Progenitor cell of endocrine pancreas (in vitro differentiated cells): ENCODE results near the gene NLN. TPM values are rescaled to one million over a fixed set of nuclear protein-coding genes. Genes with fewer than 3 reads are reported as not detected.

Experiments used
- DNase-seq: peaks from one replicate; pipeline ENCODE4 v3.0.0; 2021; ENCODE audit warnings: low spot score; ENCODE audit not compliant: unreplicated experiment
- H3K27ac Mint-ChIP-seq: 2 replicates; pipeline ENCODE4 v1.8.0; 2021; ENCODE audit warnings: mild to moderate bottlenecking, moderate library complexity, mixed read lengths
- H3K27me3 Mint-ChIP-seq: 2 replicates; pipeline ENCODE4 v1.8.0; 2021; ENCODE audit warnings: mixed read lengths
- H3K36me3 Mint-ChIP-seq: 2 replicates; pipeline ENCODE4 v1.8.0; 2022; ENCODE audit warnings: mixed read lengths; ENCODE audit not compliant: insufficient read depth
- H3K4me1 Mint-ChIP-seq: 2 replicates; pipeline ENCODE4 v1.8.0; 2021; ENCODE audit warnings: low read depth, mixed read lengths
- H3K4me3 Mint-ChIP-seq: 2 replicates; pipeline ENCODE4 v1.8.0; 2021; ENCODE audit warnings: low read depth, mild to moderate bottlenecking, moderate library complexity, mixed read lengths
- H3K9me3 Mint-ChIP-seq: 2 replicates; pipeline ENCODE4 v1.8.0; 2021; ENCODE audit warnings: low read depth, mixed read lengths
- total RNA-seq: library from RNA; stranded (reverse); gene quantifications from 2 replicates; pipeline ENCODE4 v1.2.1, GENCODE V29; 2021
- TF ChIP-seq, protein P1 (sequence below): fragments of 200-600 bp; sonication (generic); IDR thresholded peaks from one replicate; pipeline ENCODE4 v1.5.0; 2021; ENCODE audit warnings: antibody characterized with exemption, mild to moderate bottlenecking; ENCODE audit not compliant: unreplicated experiment

The NLN gene
- total RNA-seq, 1 donor from 2014 or later = 65.1 TPM

DNA sequence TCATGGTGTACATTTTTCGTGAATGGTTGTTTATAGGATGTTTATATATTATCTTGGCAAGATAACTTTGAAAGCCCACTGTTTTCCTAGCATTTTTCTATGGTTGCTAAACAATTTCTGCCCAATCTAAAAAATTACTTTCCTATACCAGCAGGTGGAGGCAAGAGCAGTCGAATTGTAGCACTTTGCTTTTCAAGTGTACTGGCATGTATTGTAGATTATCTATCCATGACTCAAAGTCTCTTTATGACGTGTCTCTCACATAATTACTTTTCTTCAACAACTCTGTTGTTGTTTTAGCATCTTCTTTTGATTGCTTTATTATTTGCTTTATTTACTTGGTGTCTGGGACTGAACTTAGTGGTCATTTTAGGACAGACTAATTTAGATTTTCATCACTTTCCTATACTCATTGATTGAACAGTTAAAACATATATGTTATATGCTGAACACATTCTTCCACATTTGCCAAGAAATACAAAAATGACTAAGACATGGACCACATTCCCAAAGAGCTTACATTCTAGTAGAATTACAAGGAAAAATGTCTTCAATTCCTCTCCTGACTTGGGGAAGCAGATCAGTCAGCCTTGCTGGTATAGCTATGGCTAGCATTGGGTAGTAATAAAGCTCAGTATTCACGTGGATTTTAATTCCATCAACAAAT is 20.7 kb downstream of the NLN start:
- DNase-seq = no peak
- Mint-ChIP-seq H3K27me3 (no peaks in the 10 kb centered on the region), H3K36me3 (peaks cover 4% of the 10 kb centered on the region), H3K4me3 (no peak overlapping the region), H3K4me1 (peaks cover 21% of the 10 kb centered on the region), H3K27ac (no peak overlapping the region), H3K9me3 (peaks cover 8% of the 10 kb centered on the region)
- TF ChIP-seq, protein P1, sequence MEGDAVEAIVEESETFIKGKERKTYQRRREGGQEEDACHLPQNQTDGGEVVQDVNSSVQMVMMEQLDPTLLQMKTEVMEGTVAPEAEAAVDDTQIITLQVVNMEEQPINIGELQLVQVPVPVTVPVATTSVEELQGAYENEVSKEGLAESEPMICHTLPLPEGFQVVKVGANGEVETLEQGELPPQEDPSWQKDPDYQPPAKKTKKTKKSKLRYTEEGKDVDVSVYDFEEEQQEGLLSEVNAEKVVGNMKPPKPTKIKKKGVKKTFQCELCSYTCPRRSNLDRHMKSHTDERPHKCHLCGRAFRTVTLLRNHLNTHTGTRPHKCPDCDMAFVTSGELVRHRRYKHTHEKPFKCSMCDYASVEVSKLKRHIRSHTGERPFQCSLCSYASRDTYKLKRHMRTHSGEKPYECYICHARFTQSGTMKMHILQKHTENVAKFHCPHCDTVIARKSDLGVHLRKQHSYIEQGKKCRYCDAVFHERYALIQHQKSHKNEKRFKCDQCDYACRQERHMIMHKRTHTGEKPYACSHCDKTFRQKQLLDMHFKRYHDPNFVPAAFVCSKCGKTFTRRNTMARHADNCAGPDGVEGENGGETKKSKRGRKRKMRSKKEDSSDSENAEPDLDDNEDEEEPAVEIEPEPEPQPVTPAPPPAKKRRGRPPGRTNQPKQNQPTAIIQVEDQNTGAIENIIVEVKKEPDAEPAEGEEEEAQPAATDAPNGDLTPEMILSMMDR = peak; percentile 63

DNA sequence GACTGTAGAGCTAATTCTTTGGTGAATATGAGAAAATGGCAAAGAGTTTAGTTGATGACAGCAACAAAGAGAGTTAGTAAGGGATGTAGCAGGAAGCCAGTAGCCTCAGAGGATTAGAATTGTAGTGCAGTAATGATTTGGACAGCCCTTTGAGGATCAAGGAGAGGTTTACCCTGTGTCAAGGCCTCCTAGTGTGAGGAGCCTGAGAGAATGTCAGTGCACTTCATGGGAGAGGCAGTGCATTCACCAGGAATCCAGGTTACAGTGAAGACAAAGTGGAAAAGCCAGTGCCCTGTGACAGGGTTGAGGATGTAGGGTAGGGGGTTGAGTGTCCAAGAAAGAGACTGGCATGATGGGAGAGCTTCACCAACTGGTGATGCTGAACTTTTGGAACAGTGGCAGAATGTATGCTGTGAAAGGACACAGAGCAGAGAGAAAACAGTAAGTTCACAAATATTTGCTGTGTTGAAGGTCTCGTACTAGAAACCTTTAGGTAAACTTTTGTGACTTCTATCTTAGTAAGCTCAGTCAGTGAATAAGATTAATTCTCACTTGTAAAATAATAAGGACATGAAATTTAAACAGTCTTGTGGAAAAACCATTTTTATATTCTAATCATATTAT is 27.3 kb downstream of the NLN start:
- Mint-ChIP-seq H3K27me3 (no peaks in the 10 kb centered on the region), H3K27ac (no peak overlapping the region), H3K36me3 (peaks cover 7% of the 10 kb centered on the region), H3K4me1 (peaks cover 35% of the 10 kb centered on the region), H3K9me3 (peaks cover 8% of the 10 kb centered on the region), H3K4me3 (no peak overlapping the region)
- no peak for DNase-seq
- TF ChIP-seq, protein P1 = no peak

DNA sequence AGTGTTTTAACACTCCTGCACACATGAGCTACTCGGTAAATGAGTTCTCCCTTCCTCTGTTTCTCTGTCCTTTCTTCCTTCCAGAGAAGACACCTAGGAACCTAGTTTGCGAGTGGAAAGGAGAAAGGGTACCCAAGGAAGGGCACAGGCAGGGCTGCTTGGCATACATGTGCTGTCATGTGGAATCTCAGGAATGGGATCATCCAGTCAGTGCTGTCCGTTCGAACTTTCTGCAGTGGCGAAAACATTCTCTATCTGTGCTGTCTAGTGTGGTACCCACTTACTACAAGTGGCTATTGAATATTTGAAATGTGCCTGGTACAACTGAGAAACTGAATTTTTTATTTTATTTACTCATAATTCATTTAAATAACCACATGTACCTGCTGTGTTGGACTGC is 28.0 kb downstream of the NLN start:
- H3K27me3 Mint-ChIP-seq = no peaks in the 10 kb centered on the region
- no peak overlapping the region for H3K4me3 Mint-ChIP-seq
- no peak for DNase-seq
- peaks cover 8% of the 10 kb centered on the region for H3K9me3 Mint-ChIP-seq
- H3K36me3 Mint-ChIP-seq = peaks cover 7% of the 10 kb centered on the region
- no peak overlapping the region for H3K27ac Mint-ChIP-seq
- peaks cover 28% of the 10 kb centered on the region for H3K4me1 Mint-ChIP-seq
- TF ChIP-seq, protein P1 = no peak

DNA sequence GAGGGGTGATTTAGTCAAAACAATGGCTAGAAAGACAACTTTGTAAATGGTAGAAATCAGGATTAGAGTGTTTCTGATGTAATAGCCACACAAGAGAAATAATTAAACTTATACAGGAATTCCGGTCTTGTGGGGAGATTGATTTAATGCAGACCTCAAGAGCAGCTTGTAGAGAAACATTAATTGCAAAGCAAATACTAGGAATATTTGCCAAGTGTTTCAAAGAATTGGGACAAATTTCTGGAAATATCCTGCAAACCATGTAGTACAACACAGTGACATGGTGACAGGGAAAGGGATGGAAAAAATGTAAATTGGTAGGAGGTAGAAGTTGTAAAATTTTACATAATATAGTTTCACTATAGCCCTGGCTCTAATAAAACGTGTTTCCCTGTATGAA is 28.9 kb downstream of the NLN start:
- H3K27ac Mint-ChIP-seq = peak overlapping the region; percentile 72
- peaks cover 8% of the 10 kb centered on the region for H3K9me3 Mint-ChIP-seq
- no peak for DNase-seq
- peaks cover 7% of the 10 kb centered on the region for H3K36me3 Mint-ChIP-seq
- H3K4me1 Mint-ChIP-seq = peaks cover 20% of the 10 kb centered on the region
- no peaks in the 10 kb centered on the region for H3K27me3 Mint-ChIP-seq
- no peak overlapping the region for H3K4me3 Mint-ChIP-seq
- TF ChIP-seq, protein P1 = no peak

DNA sequence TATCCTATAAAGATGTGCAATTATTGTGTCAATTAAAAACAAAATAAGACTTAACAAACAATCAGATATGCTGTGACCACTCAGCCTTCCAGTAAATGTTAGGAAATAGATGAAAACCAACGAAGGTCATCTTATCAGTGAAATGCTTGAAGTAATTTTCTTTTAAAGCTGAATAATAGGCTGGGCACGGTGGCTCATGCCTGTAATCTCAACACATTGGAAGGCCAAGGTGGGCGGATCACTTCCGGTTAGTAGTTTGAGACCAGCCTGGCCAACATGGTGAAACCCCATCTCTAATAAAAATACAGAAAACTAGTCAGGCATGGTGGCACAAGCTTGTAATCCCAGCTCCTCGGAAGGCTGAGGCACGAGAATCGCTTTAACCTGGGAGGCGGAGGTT is 31.2 kb downstream of the NLN start:
- DNase-seq = no peak
- peaks cover 1% of the 10 kb centered on the region for H3K9me3 Mint-ChIP-seq
- no peak overlapping the region for H3K27ac Mint-ChIP-seq
- no peak overlapping the region for H3K4me3 Mint-ChIP-seq
- peaks cover 18% of the 10 kb centered on the region for H3K4me1 Mint-ChIP-seq
- H3K27me3 Mint-ChIP-seq = no peaks in the 10 kb centered on the region
- TF ChIP-seq, protein P1 = no peak
- peaks cover under 1% of the 10 kb centered on the region for H3K36me3 Mint-ChIP-seq
